ENCODE measurements around the gene TEX54.

GRCh38 chr11:62817129-62817528 is 15.5 kb downstream of the TEX54 start:
- no peak for TF ChIP-seq CTCF (optimal IDR thresholded peaks at IDR 0.05 in 1 of 3, IDR thresholded peaks at IDR 0.05 in 1 of 3, conservative IDR thresholded peaks at IDR 0.05 in 1 of 3; ENCODE audit: extremely low read depth in 1 of 3, insufficient read depth in 2 of 3, low read length in 3 of 3)
- no peak for TF ChIP-seq EZH2 (IDR thresholded peaks at IDR 0.05; ENCODE audit: low read length)
